HepG2 (cell line): ENCODE results near the gene FANCM. TPM values are rescaled to one million over a fixed set of nuclear protein-coding genes. Genes with fewer than 3 reads are reported as not detected.

Experiments
- ATAC-seq: fragments of 200-7000 bp; cut with Tn5 transposase; 3 replicates; pipeline ENCODE4 v1.9.1; 2020; ENCODE audit warnings: mild to moderate bottlenecking, moderate library complexity
- BruUV-seq: library from RNA; stranded (reverse); fragments of 400-500 nt; replicated peaks from 2 replicates; lab custom pipeline; 2021; lab: Mats Ljungman, UMichigan
- CTCF ChIA-PET: fragments of 300-600 bp; formaldehyde crosslinking; extraction: SDS; loops from one replicate; lab custom pipeline; 2021; ENCODE audit warnings: low total read pairs, inconsistent platforms, low intra/inter-chr PET ratio; lab: Yijun Ruan, JAX
- POLR2A ChIA-PET: fragments of 350-600 bp; sonication (Branson Sonifier 250); formaldehyde crosslinking; loops from one replicate; lab custom pipeline; 2020; ENCODE audit warnings: antibody characterized with exemption, inconsistent platforms; lab: Yijun Ruan, JAX
- DNase-seq: peaks from one replicate; pipeline ENCODE4 v3.0.0-alpha.2; 2015; ENCODE audit warnings: low spot score
- FAIRE-seq: peaks from 3 replicates; lab custom pipeline; 2011; peaks lifted over from hg19 to GRCh38; lab: Jason Lieb, UNC
- H2AFZ ChIP-seq: one replicate; pipeline ENCODE4 v1.6.1; 2011; ENCODE audit warnings: low read length, inconsistent platforms
- H3K27ac ChIP-seq: fragments of 300-600 bp; 3 replicates; pipeline ENCODE4 v1.8.0; 2011; ENCODE audit warnings: mixed run types, mild to moderate bottlenecking, mixed read lengths, low read length, inconsistent platforms; ENCODE audit not compliant: insufficient read depth; ENCODE audit errors: extremely low read length
- H3K27me3 ChIP-seq, 2 experiments: fragments of 200-600 bp in 1 of 2; 2 replicates in 1 of 2; 3 replicates in 1 of 2; pipeline versions ENCODE4 v1.6.0 to v1.8.0; 2011; ENCODE audit warnings: low read length in 2 of 2, mild to moderate bottlenecking in 2 of 2, moderate library complexity in 2 of 2, inconsistent platforms in 1 of 2; ENCODE audit not compliant: insufficient read depth in 2 of 2, control insufficient read depth in 1 of 2
- H3K36me3 ChIP-seq, 2 experiments: fragments of 200-600 bp in 1 of 2; replicated peaks in 1 of 2; 2 replicates in 1 of 2; 3 replicates in 1 of 2; pipeline versions ENCODE4 v1.5.1 to v1.8.0; 2011; ENCODE audit warnings: low read length in 2 of 2, inconsistent platforms in 1 of 2; ENCODE audit not compliant: insufficient read depth in 2 of 2, control insufficient read depth in 1 of 2
- H3K4me1 ChIP-seq: 2 replicates; pipeline ENCODE4 v1.5.1; 2012; ENCODE audit warnings: low read length, inconsistent platforms; ENCODE audit not compliant: insufficient read depth
- H3K4me2 ChIP-seq: 2 replicates; pipeline ENCODE4 v1.6.0; 2011; ENCODE audit warnings: low read depth, low read length, inconsistent platforms
- H3K4me3 ChIP-seq, 3 experiments: fragments of 200-600 bp in 1 of 3; sonication (generic), shearing (Covaris generic) in 1 of 3; replicated peaks in 1 of 3; 2 replicates each; pipeline ENCODE4 v1.5.1; 2011 to 2016; ENCODE audit warnings: low read length in 3 of 3, inconsistent platforms in 2 of 3, low read depth in 2 of 3, mild to moderate bottlenecking in 2 of 3, control low read depth in 1 of 3, mixed read lengths in 1 of 3; ENCODE audit not compliant: insufficient read depth in 1 of 3
- H3K79me2 ChIP-seq: one replicate; pipeline ENCODE4 v1.6.1; 2011; ENCODE audit warnings: low read length, inconsistent platforms; ENCODE audit not compliant: insufficient read depth
- H3K9ac ChIP-seq: 2 replicates; pipeline ENCODE4 v1.6.0; 2011; ENCODE audit warnings: mild to moderate bottlenecking, low read depth, low read length, inconsistent platforms; ENCODE audit not compliant: insufficient read depth
- H3K9me3 ChIP-seq: 2 replicates; pipeline ENCODE4 v1.5.1; 2012; ENCODE audit warnings: mild to moderate bottlenecking, low read length
- H4K20me1 ChIP-seq: 2 replicates; pipeline ENCODE4 v1.6.0; 2011; ENCODE audit warnings: inconsistent platforms, mild to moderate bottlenecking, low read length, moderate library complexity; ENCODE audit not compliant: insufficient read depth
- GABPB1 ChIP-seq: IDR thresholded peaks from 2 replicates; pipeline ENCODE4 v1.6.1; 2016; ENCODE audit warnings: mild to moderate bottlenecking, missing genetic modification reagents, moderate library complexity, missing compliant biosample characterization
- KLF12 ChIP-seq: sonication (generic); formaldehyde crosslinking; IDR thresholded peaks from 2 replicates; pipeline ENCODE4 v1.4.0; 2020; ENCODE audit warnings: missing genetic modification reagents, borderline replicate concordance
- SAFB2 ChIP-seq: sonication (generic); formaldehyde crosslinking; IDR thresholded peaks from 2 replicates; pipeline ENCODE4 v1.5.1; 2020; ENCODE audit warnings: missing genetic modification reagents, low read depth, mild to moderate bottlenecking, borderline replicate concordance
- ZNF446 ChIP-seq: sonication (generic); formaldehyde crosslinking; IDR thresholded peaks from 2 replicates; pipeline ENCODE4 v1.5.0; 2020; ENCODE audit warnings: mild to moderate bottlenecking, missing genetic modification reagents
- WGBS: methylation state at CpG from one replicate; pipeline ENCODE4 v1.1.6; 2017; ENCODE audit warnings: low lambda C conversion rate; 5-methylcytosine and 5-hydroxymethylcytosine counted together
- in situ Hi-C: cut with HindIII; loops from 2 replicates; pipeline ENCODE4 v1.10.0; 2017; ENCODE audit warnings: low pct_unique_long_range_greater_than_20kb; ENCODE audit not compliant: extremely low pct_ligation_motif_present
- intact Hi-C: fragments of 100-400 bp; cut with micrococcal nuclease; formaldehyde crosslinking; loops from one replicate; pipeline ENCODE4 v1.10.0; 2022; ENCODE audit not compliant: unreplicated experiment
- polyA plus RNA-seq, 8 experiments: library from polyadenylated mRNA; depleted of rRNA in 3 of 8; stranded (reverse) in 7 of 8; unstranded in 1 of 8; fragments of >200 nt; fragmentation: Illumina TruSeq in 4 of 8; extraction: Trizol in 4 of 8; gene quantifications; 2 replicates each; pipeline versions ENCODE4 v1.2.1 to v1.2.3, GENCODE V29; 2011 to 2016; ENCODE audit warnings: low read depth in 4 of 8, missing spikeins in 1 of 8, mixed read lengths in 1 of 8; ENCODE audit not compliant: insufficient read depth in 1 of 8
- total RNA-seq, 5 experiments: library from RNA; depleted of rRNA; stranded (reverse); fragments of >200 nt; fragmentation: Illumina TruSeq; extraction: Trizol; gene quantifications; 2 replicates each; pipeline ENCODE4 v1.2.3, GENCODE V29; 2016; ENCODE audit warnings: low read depth in 1 of 5
- TF ChIP-seq, protein P1 (sequence below): IDR thresholded peaks from 2 replicates; pipeline ENCODE4 v1.6.1; 2016; ENCODE audit warnings: low read depth, control low read depth
- TF ChIP-seq, protein P2 (sequence below): IDR thresholded peaks from 2 replicates; pipeline ENCODE4 v1.6.1; 2016
- TF ChIP-seq, protein P3 (sequence below): IDR thresholded peaks from 2 replicates; pipeline ENCODE4 v1.4.0; 2020; ENCODE audit warnings: mild to moderate bottlenecking, missing genetic modification reagents
- TF ChIP-seq, protein P4 (sequence below): sonication (generic); formaldehyde crosslinking; IDR thresholded peaks from 2 replicates; pipeline ENCODE4 v1.4.0; 2020; ENCODE audit warnings: low read depth, missing genetic modification reagents

The FANCM gene
- total and polyA plus RNA-seq, 2 of the 13 experiments (the other 11 are each of a cell fraction or from before 2014, with no cell fraction given) = 2.6 to 10.4 TPM

DNA sequence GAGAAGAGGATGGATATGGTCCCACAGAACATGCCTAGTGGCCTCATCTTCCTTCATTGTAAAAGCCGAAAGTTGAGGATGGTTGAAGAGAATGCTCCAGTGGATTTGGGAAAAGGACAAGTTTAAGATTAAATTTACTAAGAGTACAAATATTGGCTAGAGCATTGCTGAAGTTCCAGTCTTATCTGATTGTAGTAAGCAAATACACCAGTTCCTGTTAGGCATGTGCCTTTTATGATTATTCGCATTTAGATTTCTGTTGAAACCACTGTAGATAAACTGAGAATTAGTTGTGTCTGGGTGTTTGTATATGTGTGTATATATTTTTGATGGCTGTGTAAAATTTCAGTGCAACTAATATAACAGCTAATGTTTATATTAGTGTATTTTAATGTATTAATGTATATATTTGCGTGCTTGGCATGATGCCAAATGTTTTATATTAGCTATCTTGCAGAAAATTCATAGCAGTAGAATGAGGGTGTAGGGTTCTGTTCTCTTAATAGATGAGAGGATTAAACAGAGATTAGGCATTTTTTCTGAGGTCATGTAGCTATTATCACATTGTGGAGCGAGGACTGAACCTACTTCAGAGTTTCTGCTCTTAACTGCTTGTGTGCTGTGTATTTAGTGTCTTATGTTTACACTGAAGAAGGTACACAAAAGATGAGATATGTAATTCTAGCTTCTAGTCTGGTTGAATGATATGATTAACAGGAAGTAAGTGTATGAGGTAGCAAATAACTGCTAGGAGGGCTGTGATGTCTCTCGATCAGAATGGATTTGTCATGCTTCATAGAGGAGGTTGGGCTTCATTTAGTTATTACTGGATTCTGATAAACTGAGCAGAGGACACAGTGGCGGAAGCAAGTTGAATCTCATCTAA, 22.6 kb upstream of the FANCM start:
- CTCF ChIA-PET = no interaction called here
- Histone ChIP-seq H3K36me3 (peaks cover 11 to 56% of the 10 kb centered on the region in 2 experiments), H3K4me3 (no peak overlapping the region; a peak in 1 of 6 replicates), H3K79me2 (no peaks in the 10 kb centered on the region), H4K20me1 (0 out of 2 replicates have a peak, but pooled peaks cover 7% of the 10 kb centered on the region), H3K27ac (peak overlapping the region; percentile 35), H3K9me3 (no peaks in the 10 kb centered on the region), H3K4me2 (peak overlapping the region; percentile 39), H3K4me1 (peaks cover 34% of the 10 kb centered on the region), H3K9ac (no peak overlapping the region), H2AFZ (no peak overlapping the region), H3K27me3 (no peaks in the 10 kb centered on the region)
- POLR2A ChIA-PET = interaction anchor here (1.2 to 2.5 kb wide), 4 partner anchors 18 to 151 kb away, joined by 3 to 16 read pairs (median 5); partner anchors contain the start of genes FKBP3, KLHL28 and TOGARAM1
- ATAC-seq = peak; percentile 76
- 81% methylated on average over 6 of the region's 6 CpGs for WGBS
- DNase-seq = peak; percentile 53
- in situ Hi-C loops = no loop called here
- intact Hi-C loops = loop anchor here (2.0 kb wide), 1 partner anchor 22 kb away; the partner anchor contains the start of genes FANCM and FKBP3
- no TSS peak for BruUV-seq
- FAIRE-seq = peak; percentile 37
- TF ChIP-seq, protein P1, sequence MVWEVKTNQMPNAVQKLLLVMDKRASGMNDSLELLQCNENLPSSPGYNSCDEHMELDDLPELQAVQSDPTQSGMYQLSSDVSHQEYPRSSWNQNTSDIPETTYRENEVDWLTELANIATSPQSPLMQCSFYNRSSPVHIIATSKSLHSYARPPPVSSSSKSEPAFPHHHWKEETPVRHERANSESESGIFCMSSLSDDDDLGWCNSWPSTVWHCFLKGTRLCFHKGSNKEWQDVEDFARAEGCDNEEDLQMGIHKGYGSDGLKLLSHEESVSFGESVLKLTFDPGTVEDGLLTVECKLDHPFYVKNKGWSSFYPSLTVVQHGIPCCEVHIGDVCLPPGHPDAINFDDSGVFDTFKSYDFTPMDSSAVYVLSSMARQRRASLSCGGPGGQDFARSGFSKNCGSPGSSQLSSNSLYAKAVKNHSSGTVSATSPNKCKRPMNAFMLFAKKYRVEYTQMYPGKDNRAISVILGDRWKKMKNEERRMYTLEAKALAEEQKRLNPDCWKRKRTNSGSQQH = no peak
- TF ChIP-seq, protein P2, sequence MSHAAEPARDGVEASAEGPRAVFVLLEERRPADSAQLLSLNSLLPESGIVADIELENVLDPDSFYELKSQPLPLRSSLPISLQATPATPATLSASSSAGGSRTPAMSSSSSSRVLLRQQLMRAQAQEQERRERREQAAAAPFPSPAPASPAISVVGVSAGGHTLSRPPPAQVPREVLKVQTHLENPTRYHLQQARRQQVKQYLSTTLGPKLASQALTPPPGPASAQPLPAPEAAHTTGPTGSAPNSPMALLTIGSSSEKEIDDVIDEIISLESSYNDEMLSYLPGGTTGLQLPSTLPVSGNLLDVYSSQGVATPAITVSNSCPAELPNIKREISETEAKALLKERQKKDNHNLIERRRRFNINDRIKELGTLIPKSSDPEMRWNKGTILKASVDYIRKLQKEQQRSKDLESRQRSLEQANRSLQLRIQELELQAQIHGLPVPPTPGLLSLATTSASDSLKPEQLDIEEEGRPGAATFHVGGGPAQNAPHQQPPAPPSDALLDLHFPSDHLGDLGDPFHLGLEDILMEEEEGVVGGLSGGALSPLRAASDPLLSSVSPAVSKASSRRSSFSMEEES = no peak
- TF ChIP-seq, protein P3, sequence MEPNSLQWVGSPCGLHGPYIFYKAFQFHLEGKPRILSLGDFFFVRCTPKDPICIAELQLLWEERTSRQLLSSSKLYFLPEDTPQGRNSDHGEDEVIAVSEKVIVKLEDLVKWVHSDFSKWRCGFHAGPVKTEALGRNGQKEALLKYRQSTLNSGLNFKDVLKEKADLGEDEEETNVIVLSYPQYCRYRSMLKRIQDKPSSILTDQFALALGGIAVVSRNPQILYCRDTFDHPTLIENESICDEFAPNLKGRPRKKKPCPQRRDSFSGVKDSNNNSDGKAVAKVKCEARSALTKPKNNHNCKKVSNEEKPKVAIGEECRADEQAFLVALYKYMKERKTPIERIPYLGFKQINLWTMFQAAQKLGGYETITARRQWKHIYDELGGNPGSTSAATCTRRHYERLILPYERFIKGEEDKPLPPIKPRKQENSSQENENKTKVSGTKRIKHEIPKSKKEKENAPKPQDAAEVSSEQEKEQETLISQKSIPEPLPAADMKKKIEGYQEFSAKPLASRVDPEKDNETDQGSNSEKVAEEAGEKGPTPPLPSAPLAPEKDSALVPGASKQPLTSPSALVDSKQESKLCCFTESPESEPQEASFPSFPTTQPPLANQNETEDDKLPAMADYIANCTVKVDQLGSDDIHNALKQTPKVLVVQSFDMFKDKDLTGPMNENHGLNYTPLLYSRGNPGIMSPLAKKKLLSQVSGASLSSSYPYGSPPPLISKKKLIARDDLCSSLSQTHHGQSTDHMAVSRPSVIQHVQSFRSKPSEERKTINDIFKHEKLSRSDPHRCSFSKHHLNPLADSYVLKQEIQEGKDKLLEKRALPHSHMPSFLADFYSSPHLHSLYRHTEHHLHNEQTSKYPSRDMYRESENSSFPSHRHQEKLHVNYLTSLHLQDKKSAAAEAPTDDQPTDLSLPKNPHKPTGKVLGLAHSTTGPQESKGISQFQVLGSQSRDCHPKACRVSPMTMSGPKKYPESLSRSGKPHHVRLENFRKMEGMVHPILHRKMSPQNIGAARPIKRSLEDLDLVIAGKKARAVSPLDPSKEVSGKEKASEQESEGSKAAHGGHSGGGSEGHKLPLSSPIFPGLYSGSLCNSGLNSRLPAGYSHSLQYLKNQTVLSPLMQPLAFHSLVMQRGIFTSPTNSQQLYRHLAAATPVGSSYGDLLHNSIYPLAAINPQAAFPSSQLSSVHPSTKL (CRISPR knock-in tag) = peak; percentile 32; the same call in 1 of the 2 replicates
- TF ChIP-seq ZNF446 (CRISPR knock-in tag) (no peak), GABPB1 (CRISPR knock-in tag) (no peak), SAFB2 (CRISPR knock-in tag) (no peak), KLF12 (no peak)
- TF ChIP-seq, protein P4, sequence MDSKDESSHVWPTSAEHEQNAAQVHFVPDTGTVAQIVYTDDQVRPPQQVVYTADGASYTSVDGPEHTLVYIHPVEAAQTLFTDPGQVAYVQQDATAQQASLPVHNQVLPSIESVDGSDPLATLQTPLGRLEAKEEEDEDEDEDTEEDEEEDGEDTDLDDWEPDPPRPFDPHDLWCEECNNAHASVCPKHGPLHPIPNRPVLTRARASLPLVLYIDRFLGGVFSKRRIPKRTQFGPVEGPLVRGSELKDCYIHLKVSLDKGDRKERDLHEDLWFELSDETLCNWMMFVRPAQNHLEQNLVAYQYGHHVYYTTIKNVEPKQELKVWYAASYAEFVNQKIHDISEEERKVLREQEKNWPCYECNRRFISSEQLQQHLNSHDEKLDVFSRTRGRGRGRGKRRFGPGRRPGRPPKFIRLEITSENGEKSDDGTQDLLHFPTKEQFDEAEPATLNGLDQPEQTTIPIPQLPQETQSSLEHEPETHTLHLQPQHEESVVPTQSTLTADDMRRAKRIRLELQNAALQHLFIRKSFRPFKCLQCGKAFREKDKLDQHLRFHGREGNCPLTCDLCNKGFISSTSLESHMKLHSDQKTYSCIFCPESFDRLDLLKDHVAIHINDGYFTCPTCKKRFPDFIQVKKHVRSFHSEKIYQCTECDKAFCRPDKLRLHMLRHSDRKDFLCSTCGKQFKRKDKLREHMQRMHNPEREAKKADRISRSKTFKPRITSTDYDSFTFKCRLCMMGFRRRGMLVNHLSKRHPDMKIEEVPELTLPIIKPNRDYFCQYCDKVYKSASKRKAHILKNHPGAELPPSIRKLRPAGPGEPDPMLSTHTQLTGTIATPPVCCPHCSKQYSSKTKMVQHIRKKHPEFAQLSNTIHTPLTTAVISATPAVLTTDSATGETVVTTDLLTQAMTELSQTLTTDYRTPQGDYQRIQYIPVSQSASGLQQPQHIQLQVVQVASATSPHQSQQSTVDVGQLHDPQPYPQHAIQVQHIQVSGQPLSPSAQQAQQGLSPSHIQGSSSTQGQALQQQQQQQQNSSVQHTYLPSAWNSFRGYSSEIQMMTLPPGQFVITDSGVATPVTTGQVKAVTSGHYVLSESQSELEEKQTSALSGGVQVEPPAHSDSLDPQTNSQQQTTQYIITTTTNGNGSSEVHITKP (CRISPR knock-in tag) = no peak
